Iris pigment epithelial cell (primary cell): ENCODE measurements around the gene PAK4.
"Not testable (repeated sequence)": the region's sequence is repeated elsewhere in the genome, so short reads cannot be mapped to it uniquely, and the experiment has no call there.

Experiments used
- DNase-seq: peaks from one replicate; pipeline ENCODE4 v3.0.0-alpha.2; 2011; ENCODE audit warnings: low read depth

PAK4 gene

DNA sequence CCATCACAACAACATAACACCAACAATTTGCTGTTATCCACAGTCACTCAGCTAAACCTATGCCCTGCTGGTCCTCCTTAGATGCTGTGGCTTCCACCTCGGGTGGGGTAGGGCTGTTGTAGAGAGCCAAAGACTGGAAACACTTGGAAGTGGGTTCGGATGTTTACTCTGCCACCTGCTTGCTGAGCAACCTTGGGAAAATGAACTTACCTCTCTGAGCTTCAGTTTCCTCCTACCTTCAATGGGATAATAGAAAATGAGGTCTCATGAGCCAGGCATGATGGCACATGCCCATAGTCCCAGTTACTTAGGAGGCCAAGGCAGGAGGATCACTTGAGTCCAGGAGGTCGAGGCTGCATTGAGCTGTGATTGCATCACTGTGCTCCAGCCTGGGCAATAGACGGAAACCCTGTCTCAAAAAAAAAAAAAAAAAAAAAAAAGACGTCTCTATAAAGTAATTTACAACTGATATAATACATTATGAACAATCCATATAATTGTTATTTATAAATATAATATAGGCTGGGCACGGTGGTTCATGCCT is 81.8 kb downstream of the PAK4 start:
- no peak for DNase-seq

- no peak for DNase-seq
Measured at GRCh38 chr19:39208175-39208795, 82.7 kb downstream of the PAK4 start.

DNA sequence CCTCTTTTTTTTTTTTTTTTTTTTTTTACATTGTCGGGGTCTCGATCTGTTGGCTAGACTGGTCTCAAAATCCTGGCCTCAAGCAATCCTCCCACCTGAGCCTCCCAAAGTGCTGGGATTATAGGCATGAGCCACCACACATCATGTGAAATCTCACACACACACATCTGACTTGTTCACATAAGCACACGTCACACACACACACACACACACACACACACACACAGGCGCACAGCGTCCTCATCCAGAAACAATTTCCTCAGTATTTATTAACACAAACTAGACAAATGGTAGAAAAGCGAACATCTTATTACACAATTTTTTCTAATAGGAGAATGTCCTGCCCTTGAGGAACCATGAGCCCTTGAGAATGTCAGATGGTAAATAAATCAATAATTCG is 83.6 kb downstream of the PAK4 start:
- no peak for DNase-seq

GRCh38 chr19:39211731-39212374 is 86.3 kb downstream of the PAK4 start:
- peak; percentile 53 for DNase-seq

DNA sequence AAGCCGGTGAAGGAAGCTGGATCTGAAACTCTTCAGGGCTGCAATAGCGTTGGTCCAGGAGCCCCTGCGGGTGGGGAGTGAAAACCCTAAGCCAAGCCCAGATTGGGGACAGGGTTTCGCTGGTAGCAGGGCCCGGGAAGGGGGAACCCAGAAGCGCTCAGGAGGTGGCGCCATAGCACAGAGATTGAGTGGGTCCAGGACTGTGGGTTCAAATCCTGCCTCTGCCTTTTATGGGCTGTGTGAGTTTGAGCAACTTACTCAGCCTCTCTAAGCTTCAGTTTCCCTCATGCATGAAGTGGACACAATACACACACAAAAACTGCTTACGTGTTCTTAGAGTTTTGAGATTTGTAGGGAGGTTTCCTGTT is 86.8 kb downstream of the PAK4 start:
- DNase-seq = peak; percentile 9

GRCh38 chr19:39215323-39215722 is 89.7 kb downstream of the PAK4 start:
- DNase-seq = not testable (repeated sequence)

- DNase-seq = no peak
Measured at GRCh38 chr19:39217094-39217493, 91.5 kb downstream of the PAK4 start.

DNA sequence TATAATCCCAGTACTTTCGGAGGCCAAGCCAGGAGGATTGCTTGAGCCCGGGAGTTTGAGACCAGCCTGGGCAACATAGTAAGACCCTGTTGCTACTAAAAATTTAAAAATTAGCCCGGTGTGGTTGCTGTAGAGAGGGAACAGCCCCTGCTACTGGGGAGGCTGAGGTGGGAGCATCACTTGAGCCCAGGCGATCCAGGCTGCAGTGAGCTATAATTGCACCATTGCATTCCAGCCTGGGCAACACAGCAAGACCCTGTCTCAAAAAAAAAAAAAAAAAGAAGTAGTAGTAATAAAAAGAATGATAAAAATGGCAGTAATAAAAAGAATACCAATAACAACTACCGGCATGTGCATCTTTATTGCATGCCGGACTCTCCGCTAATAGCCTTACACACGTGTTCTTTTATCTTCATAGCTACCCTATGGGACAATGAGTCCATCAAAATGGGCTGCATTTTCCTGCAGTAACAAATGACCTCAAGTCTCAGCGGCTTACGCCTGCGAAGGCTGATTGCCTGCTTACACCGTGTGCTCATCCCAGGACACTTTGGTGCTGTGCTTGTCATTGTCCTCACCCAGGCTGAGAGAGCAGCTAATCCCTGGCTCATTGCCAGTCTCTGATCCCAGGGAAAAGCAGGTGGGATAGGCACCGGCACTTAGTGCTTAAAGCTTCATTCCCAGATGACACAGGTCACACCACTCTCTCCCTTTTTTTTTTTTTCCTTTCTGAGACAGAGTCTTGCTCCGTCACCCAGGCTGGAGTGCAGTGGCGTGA is 92.8 kb downstream of the PAK4 start:
- no peak for DNase-seq

DNA sequence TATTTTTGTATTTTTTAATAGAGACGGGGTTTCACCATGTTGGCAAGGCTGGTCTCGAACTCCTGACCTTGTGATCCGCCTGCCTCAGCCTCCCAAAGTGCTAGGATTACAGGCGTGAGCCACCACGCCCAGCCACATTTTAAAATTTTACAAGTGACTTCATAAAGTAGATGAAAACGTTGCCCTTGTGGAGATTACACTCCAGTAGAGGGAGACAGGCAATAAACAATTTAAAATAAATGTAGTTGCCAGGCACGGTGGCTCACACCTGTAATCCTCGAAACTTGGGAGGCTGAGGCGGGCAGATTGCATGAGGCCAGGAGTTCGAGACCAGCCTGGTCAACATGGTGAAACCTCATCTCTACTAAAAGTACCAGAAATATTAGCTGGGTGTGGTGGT is 93.5 kb downstream of the PAK4 start:
- DNase-seq = not testable (repeated sequence)

GRCh38 chr19:39223703-39224279 is 98.2 kb downstream of the PAK4 start:
- peak; percentile 57 for DNase-seq

GRCh38 chr19:39224910-39225309 is 99.3 kb downstream of the PAK4 start:
- no peak for DNase-seq
